Osteocyte (in vitro differentiated cells): ENCODE measurements around the gene OVOL1. TPM values are rescaled to one million over a fixed set of nuclear protein-coding genes. Genes with fewer than 3 reads are reported as not detected.
A peak's percentile ranks its signal among the peaks of the same experiment; 100 is the strongest.

Experiments
- DNase-seq: peaks from one replicate; pipeline ENCODE4 v3.0.0; 2021; ENCODE audit warnings: mixed read lengths; ENCODE audit not compliant: unreplicated experiment; ENCODE audit errors: extremely low spot score
- H3K27ac Mint-ChIP-seq: one replicate; pipeline ENCODE4 v1.8.0; 2021; ENCODE audit warnings: mild to moderate bottlenecking, mixed read lengths; ENCODE audit not compliant: unreplicated experiment
- H3K27me3 Mint-ChIP-seq: one replicate; pipeline ENCODE4 v1.8.0; 2021; ENCODE audit warnings: mixed read lengths; ENCODE audit not compliant: unreplicated experiment
- H3K36me3 Mint-ChIP-seq: one replicate; pipeline ENCODE4 v1.8.0; 2021; ENCODE audit warnings: mixed read lengths; ENCODE audit not compliant: unreplicated experiment
- H3K4me1 Mint-ChIP-seq: one replicate; pipeline ENCODE4 v1.8.0; 2021; ENCODE audit warnings: mixed read lengths; ENCODE audit not compliant: unreplicated experiment
- H3K4me3 Mint-ChIP-seq: one replicate; pipeline ENCODE4 v1.8.0; 2021; ENCODE audit warnings: mild to moderate bottlenecking, moderate library complexity, mixed read lengths; ENCODE audit not compliant: unreplicated experiment
- H3K9me3 Mint-ChIP-seq: one replicate; pipeline ENCODE4 v1.8.0; 2021; ENCODE audit warnings: mixed read lengths; ENCODE audit not compliant: unreplicated experiment
- CTCF ChIP-seq: fragments of 200-600 bp; sonication (generic); IDR thresholded peaks from 2 replicates; pipeline ENCODE4 v1.5.0; 2021; ENCODE audit warnings: antibody characterized with exemption, mild to moderate bottlenecking, moderate library complexity
- total RNA-seq: library from RNA; stranded (reverse); gene quantifications from 2 replicates; pipeline ENCODE4 v1.2.1, GENCODE V29; 2021

Gene OVOL1
- total RNA-seq, 1 donor from 2014 or later: not detected

GRCh38 chr11:65811764-65812475 lies 25.1 kb downstream of the OVOL1 start:
- no peak for DNase-seq
- no peak for TF ChIP-seq CTCF
- H3K4me3 Mint-ChIP-seq: no peak overlapping the region
- peaks cover 6% of the 10 kb centered on the region for H3K4me1 Mint-ChIP-seq
- H3K9me3 Mint-ChIP-seq: no peaks in the 10 kb centered on the region
- no peak overlapping the region for H3K27ac Mint-ChIP-seq
- H3K36me3 Mint-ChIP-seq: peaks cover 1% of the 10 kb centered on the region
- H3K27me3 Mint-ChIP-seq: peaks cover 11% of the 10 kb centered on the region

GRCh38 chr11:65814131-65814985 lies 27.5 kb downstream of the OVOL1 start:
- peaks cover 1% of the 10 kb centered on the region for H3K36me3 Mint-ChIP-seq
- DNase-seq: no peak

GRCh38 chr11:65814986-65815565 lies 28.2 kb downstream of the OVOL1 start:
- peaks cover 10% of the 10 kb centered on the region for H3K4me1 Mint-ChIP-seq
- H3K27me3 Mint-ChIP-seq: no peaks in the 10 kb centered on the region
- no peak overlapping the region for H3K4me3 Mint-ChIP-seq
- H3K9me3 Mint-ChIP-seq: no peaks in the 10 kb centered on the region
- no peak overlapping the region for H3K27ac Mint-ChIP-seq
- H3K36me3 Mint-ChIP-seq: peaks cover 1% of the 10 kb centered on the region
- no peak for TF ChIP-seq CTCF
- no peak for DNase-seq

More at GRCh38 chr11:65814131-65814985, 27.5 kb downstream of the OVOL1 start:
- H3K4me1 Mint-ChIP-seq: peaks cover 10% of the 10 kb centered on the region
- no peak overlapping the region for H3K27ac Mint-ChIP-seq
- H3K27me3 Mint-ChIP-seq: no peaks in the 10 kb centered on the region
- no peak for TF ChIP-seq CTCF
- no peak overlapping the region for H3K4me3 Mint-ChIP-seq
- H3K9me3 Mint-ChIP-seq: no peaks in the 10 kb centered on the region

- H3K4me3 Mint-ChIP-seq: peak overlapping the region; percentile 75
- no peak overlapping the region for H3K27ac Mint-ChIP-seq
- H3K9me3 Mint-ChIP-seq: no peaks in the 10 kb centered on the region
- no peak for TF ChIP-seq CTCF
- no peaks in the 10 kb centered on the region for H3K27me3 Mint-ChIP-seq
- H3K36me3 Mint-ChIP-seq: peaks cover 1% of the 10 kb centered on the region
- H3K4me1 Mint-ChIP-seq: peaks cover 10% of the 10 kb centered on the region
- DNase-seq: no peak
These were observed 29.8 kb downstream of the OVOL1 start for GRCh38 chr11:65816696-65817095.
